ENCODE data around the gene LYRM4. TPM values are rescaled to one million over a fixed set of nuclear protein-coding genes. Genes with fewer than 3 reads are reported as not detected.

The LYRM4 gene
- total RNA-seq, 4 donors from 2014 or later: 8.4 to 20.1 (median 12.2) TPM

GRCh38 chr6:5128351-5128750 is 132.4 kb downstream of the LYRM4 start:
- Histone ChIP-seq H3K9me3 (no peaks in the 10 kb centered on the region), H3K27ac (no peak overlapping the region), H3K4me3 (no peak overlapping the region), H3K4me1 (peaks cover 7 to 10% of the 10 kb centered on the region in 2 donors), H3K36me3 (no peaks in the 10 kb centered on the region), H3K27me3 (no peaks in the 10 kb centered on the region)
- no peak for DNase-seq
- in situ Hi-C loops (cut with MboI; ENCODE audit: low sequenced_read_pairs in 4 of 4) (loop anchor here in 3 of 4 donors (25.0 kb wide), 2 partner anchors 259 to 1409 kb away; no protein-coding TSS in a partner anchor), intact Hi-C loops (cut with DNase I; ENCODE audit: low total_unique reads) (no loop called here)
- ATAC-seq: no peak
- TF ChIP-seq, protein P1, sequence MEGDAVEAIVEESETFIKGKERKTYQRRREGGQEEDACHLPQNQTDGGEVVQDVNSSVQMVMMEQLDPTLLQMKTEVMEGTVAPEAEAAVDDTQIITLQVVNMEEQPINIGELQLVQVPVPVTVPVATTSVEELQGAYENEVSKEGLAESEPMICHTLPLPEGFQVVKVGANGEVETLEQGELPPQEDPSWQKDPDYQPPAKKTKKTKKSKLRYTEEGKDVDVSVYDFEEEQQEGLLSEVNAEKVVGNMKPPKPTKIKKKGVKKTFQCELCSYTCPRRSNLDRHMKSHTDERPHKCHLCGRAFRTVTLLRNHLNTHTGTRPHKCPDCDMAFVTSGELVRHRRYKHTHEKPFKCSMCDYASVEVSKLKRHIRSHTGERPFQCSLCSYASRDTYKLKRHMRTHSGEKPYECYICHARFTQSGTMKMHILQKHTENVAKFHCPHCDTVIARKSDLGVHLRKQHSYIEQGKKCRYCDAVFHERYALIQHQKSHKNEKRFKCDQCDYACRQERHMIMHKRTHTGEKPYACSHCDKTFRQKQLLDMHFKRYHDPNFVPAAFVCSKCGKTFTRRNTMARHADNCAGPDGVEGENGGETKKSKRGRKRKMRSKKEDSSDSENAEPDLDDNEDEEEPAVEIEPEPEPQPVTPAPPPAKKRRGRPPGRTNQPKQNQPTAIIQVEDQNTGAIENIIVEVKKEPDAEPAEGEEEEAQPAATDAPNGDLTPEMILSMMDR (IDR thresholded peaks at IDR 0.05 in 4 of 5, conservative IDR thresholded peaks at IDR 0.05 in 1 of 5): no peak
- TF ChIP-seq POLR2A (IDR thresholded peaks at IDR 0.05): no peak

- in situ Hi-C loops (cut with MboI; ENCODE audit: low sequenced_read_pairs in 4 of 4) (loop anchor here in 3 of 4 donors (25.0 kb wide), 2 partner anchors 260 to 1410 kb away; no protein-coding TSS in a partner anchor), intact Hi-C loops (cut with DNase I; ENCODE audit: low total_unique reads) (no loop called here)
- DNase-seq (no peak), ATAC-seq (no peak)
- Histone ChIP-seq H3K9me3 (no peaks in the 10 kb centered on the region), H3K27me3 (no peaks in the 10 kb centered on the region), H3K4me1 (peaks cover 3 to 4% of the 10 kb centered on the region in 2 donors), H3K27ac (no peak overlapping the region), H3K4me3 (no peak overlapping the region), H3K36me3 (no peaks in the 10 kb centered on the region)
- TF ChIP-seq, protein P1 (IDR thresholded peaks at IDR 0.05 in 4 of 5, conservative IDR thresholded peaks at IDR 0.05 in 1 of 5): no peak
- TF ChIP-seq POLR2A (IDR thresholded peaks at IDR 0.05): no peak
Measured at GRCh38 chr6:5127106-5127687, 133.6 kb downstream of the LYRM4 start.

DNA sequence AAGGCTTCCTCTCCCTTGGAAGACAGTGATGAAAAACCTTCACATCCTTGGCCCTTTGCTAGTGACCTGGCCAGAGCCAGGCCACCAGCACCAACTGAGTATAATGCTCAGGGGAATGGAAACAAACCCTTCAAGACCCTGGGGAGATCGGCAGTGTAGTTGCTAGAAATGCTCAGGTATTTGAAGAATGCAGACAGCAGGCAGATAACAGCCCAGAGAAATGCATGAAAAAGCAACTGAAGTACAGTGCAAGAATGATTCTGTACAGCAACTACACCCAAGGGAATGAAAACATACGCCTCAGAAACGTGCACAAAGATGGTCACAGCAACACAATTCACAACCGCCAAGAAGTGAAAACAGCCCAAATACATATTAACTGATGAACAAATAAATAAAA is 134.5 kb downstream of the LYRM4 start:
- intact Hi-C loops (cut with DNase I; ENCODE audit: low total_unique reads) (no loop called here), in situ Hi-C loops (cut with MboI; ENCODE audit: low sequenced_read_pairs in 4 of 4) (loop anchor here in 3 of 4 donors (25.0 kb wide), 2 partner anchors 261 to 1411 kb away; no protein-coding TSS in a partner anchor)
- Histone ChIP-seq H3K27ac (no peak overlapping the region), H3K36me3 (no peaks in the 10 kb centered on the region), H3K27me3 (no peaks in the 10 kb centered on the region), H3K4me3 (no peak overlapping the region), H3K4me1 (peaks cover 0 to 6% of the 10 kb centered on the region in 2 donors), H3K9me3 (no peaks in the 10 kb centered on the region)
- DNase-seq (no peak), ATAC-seq (no peak)
- TF ChIP-seq, protein P1 (IDR thresholded peaks at IDR 0.05 in 4 of 5, conservative IDR thresholded peaks at IDR 0.05 in 1 of 5): no peak
- TF ChIP-seq POLR2A (IDR thresholded peaks at IDR 0.05): no peak

DNA sequence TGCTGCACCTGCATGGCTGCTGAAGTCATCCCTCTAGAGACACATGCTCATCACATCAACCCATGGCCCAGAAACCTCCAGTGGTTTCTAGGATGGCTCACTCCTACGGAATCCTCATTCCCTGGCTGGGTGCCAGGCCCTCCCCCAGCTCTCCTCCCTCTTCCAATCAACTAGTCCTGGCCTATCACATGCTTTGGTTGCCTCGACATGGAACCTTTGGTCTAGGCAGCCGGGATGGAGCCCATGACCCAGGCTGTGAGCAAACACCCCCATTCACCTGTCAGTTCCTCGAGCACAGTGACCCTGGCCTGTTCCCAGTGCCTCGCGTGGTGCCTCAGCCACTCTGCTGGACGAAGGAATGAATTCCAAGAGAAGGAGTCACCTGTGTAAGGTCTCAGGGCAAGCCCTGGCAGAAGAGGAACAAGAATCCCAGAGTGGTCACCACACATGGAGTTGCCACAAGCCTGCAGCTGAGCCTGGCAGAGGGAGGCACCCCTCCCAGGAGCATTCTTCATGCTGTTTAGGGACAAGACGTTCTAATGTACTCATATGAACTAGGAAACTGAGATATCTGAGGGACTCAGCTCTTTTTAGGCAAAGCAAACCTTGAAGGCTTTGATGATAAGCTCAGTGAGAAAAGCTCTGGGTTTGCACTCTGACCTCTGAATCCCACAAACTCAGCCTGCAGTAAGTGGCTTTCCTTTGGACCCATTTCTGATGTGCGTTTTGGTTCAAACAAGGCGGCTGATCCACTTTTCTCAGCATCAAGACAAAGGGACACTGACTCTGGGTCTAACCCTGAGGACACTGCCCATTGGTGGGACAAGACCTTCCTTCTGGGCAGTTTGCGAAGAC is 135.4 kb downstream of the LYRM4 start:
- TF ChIP-seq POLR2A (IDR thresholded peaks at IDR 0.05): no peak
- TF ChIP-seq, protein P1 (IDR thresholded peaks at IDR 0.05 in 4 of 5, conservative IDR thresholded peaks at IDR 0.05 in 1 of 5): no peak
- Histone ChIP-seq H3K4me3 (no peak overlapping the region), H3K4me1 (peaks cover 0 to 6% of the 10 kb centered on the region in 2 donors), H3K27ac (no peak overlapping the region), H3K9me3 (no peaks in the 10 kb centered on the region), H3K27me3 (no peaks in the 10 kb centered on the region), H3K36me3 (no peaks in the 10 kb centered on the region)
- no peak for ATAC-seq
- intact Hi-C loops (cut with DNase I; ENCODE audit: low total_unique reads) (no loop called here), in situ Hi-C loops (cut with MboI; ENCODE audit: low sequenced_read_pairs in 4 of 4) (loop anchor here in 3 of 4 donors (25.0 kb wide), 2 partner anchors 262 to 1412 kb away; no protein-coding TSS in a partner anchor)
- no peak for DNase-seq

Measured in gastrocnemius medialis (tissue), 4 donors.